ENCODE results near the gene TCEANC2.
"Not testable (repeated sequence)": the region's sequence is repeated elsewhere in the genome, so short reads cannot be mapped to it uniquely, and the experiment has no call there.

TCEANC2 gene

GRCh38 chr1:54052934-54053744, at the start of gene TCEANC2, which contains the start of gene TMEM59:
TSS of gene TCEANC2 (plus strand) at chr1:54053608. CDS start at chr1:54054423, 815 bp downstream.
TSS of gene TMEM59 (minus strand) at chr1:54053204. CDS start at chr1:54053188, 16 bp downstream.
- DNase-seq (ENCODE audit: low read depth in 2 of 2): peak; percentile 93 to 97

GRCh38 chr1:54003750-54004480, 49.5 kb upstream of the TCEANC2 start:
- DNase-seq (ENCODE audit: low read depth in 2 of 2): not testable (repeated sequence)

- DNase-seq (ENCODE audit: low read depth in 2 of 2): no peak
These were observed 48.8 kb upstream of the TCEANC2 start for GRCh38 chr1:54004481-54005049.

- DNase-seq (ENCODE audit: low read depth in 2 of 2): no peak
These were observed 46.9 kb upstream of the TCEANC2 start for GRCh38 chr1:54006508-54006907.

GRCh38 chr1:54007613-54008012, 45.8 kb upstream of the TCEANC2 start:
- no peak for DNase-seq (ENCODE audit: low read depth in 2 of 2)

GRCh38 chr1:54008876-54009275, 44.5 kb upstream of the TCEANC2 start:
- DNase-seq (ENCODE audit: low read depth in 2 of 2): no peak

- no peak for DNase-seq (ENCODE audit: low read depth in 2 of 2)
These were observed 44.0 kb upstream of the TCEANC2 start for GRCh38 chr1:54009406-54009805.

GRCh38 chr1:54010415-54011117, 42.8 kb upstream of the TCEANC2 start:
- no peak for DNase-seq (ENCODE audit: low read depth in 2 of 2)

GRCh38 chr1:54011316-54012007, 41.9 kb upstream of the TCEANC2 start:
- no peak for DNase-seq (ENCODE audit: low read depth in 2 of 2)

GRCh38 chr1:54012008-54012325, 41.4 kb upstream of the TCEANC2 start:
- no peak for DNase-seq (ENCODE audit: low read depth in 2 of 2)

GRCh38 chr1:54012863-54013262, 40.5 kb upstream of the TCEANC2 start:
- DNase-seq (ENCODE audit: low read depth in 2 of 2): no peak

GRCh38 chr1:54013393-54014008, 39.9 kb upstream of the TCEANC2 start:
- no peak for DNase-seq (ENCODE audit: low read depth in 2 of 2)

GRCh38 chr1:54014009-54014629, 39.3 kb upstream of the TCEANC2 start:
- DNase-seq (ENCODE audit: low read depth in 2 of 2): no peak

- no peak for DNase-seq (ENCODE audit: low read depth in 2 of 2)
These were observed 36.8 kb upstream of the TCEANC2 start for GRCh38 chr1:54016343-54017282.

- DNase-seq (ENCODE audit: low read depth in 2 of 2): no peak
These were observed 35.4 kb upstream of the TCEANC2 start, which contains the start of gene LDLRAD1 for GRCh38 chr1:54017979-54018378. TSS of gene LDLRAD1 (minus strand) at chr1:54018186. CDS start at chr1:54018112, 74 bp downstream.

GRCh38 chr1:54018635-54019034, 34.8 kb upstream of the TCEANC2 start:
- no peak for DNase-seq (ENCODE audit: low read depth in 2 of 2)

- DNase-seq (ENCODE audit: low read depth in 2 of 2): not testable (repeated sequence)
These were observed 33.7 kb upstream of the TCEANC2 start for GRCh38 chr1:54019562-54020176.

GRCh38 chr1:54024358-54024757, 29.1 kb upstream of the TCEANC2 start:
- DNase-seq (ENCODE audit: low read depth in 2 of 2): no peak

- not testable (repeated sequence) for DNase-seq (ENCODE audit: low read depth in 2 of 2)
These were observed 28.6 kb upstream of the TCEANC2 start for GRCh38 chr1:54024811-54025210.
